Stimulated activated naive CD8-positive, alpha-beta T cell treated with anti-CD3 and anti-CD28 coated beads, Interleukin-15, amount 100 ng/mL, for 72 hours (primary cell): Measurements from ENCODE around the gene POLK.
"Not testable (repeated sequence)": the region's sequence is repeated elsewhere in the genome, so short reads cannot be mapped to it uniquely, and the experiment has no call there.

Experiments
- ATAC-seq: fragments of 150-1000 bp; cut with Tn5 transposase; 2 replicates; pipeline ENCODE4 v1.10.0; 2021; ENCODE audit warnings: mild to moderate bottlenecking, moderate library complexity
- DNase-seq, 2 donors: peaks; one replicate each; pipeline ENCODE4 v3.0.0; 2021 to 2022
- H3K27ac Mint-ChIP-seq, 2 donors: one replicate each; pipeline ENCODE4 v1.8.0; 2022; ENCODE audit warnings: mild to moderate bottlenecking in 2 of 2, mixed read lengths in 2 of 2, moderate library complexity in 2 of 2
- H3K27me3 Mint-ChIP-seq: one replicate; pipeline ENCODE4 v1.8.0; 2022; ENCODE audit warnings: mixed read lengths
- H3K4me1 Mint-ChIP-seq: one replicate; pipeline ENCODE4 v1.8.0; 2022; ENCODE audit warnings: mild to moderate bottlenecking, mixed read lengths
- H3K4me3 Mint-ChIP-seq, 2 donors: one replicate each; pipeline ENCODE4 v1.8.0; 2022; ENCODE audit warnings: mild to moderate bottlenecking in 2 of 2, mixed read lengths in 2 of 2, moderate library complexity in 1 of 2
- H3K9me3 Mint-ChIP-seq, 2 donors: one replicate each; pipeline ENCODE4 v1.8.0; 2022; ENCODE audit warnings: mixed read lengths in 2 of 2

POLK gene

DNA sequence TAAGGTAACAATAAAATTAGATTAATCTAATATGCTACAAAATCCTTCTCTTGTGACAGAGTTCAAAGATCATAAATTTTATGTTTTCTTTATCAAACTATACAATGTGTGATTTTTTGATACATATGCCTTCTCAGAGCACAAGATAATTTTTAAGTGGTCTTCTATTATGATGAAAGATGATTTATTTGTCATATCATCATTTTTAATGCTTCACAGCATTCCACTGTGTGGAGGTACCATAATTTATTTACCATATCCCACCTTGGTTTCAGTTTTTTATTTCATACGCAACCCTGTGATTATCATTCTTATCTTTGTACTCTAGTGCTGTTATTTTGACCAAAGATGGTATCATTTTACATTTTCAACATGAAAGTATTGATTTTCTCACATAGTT, 41.7 kb downstream of the POLK start:
- Mint-ChIP-seq H3K4me1 (no peaks in the 10 kb centered on the region), H3K27ac (no peak overlapping the region), H3K4me3 (no peak overlapping the region), H3K27me3 (no peaks in the 10 kb centered on the region), H3K9me3 (peaks cover 0 to 6% of the 10 kb centered on the region in 2 donors)
- ATAC-seq = no peak
- DNase-seq = no peak

DNA sequence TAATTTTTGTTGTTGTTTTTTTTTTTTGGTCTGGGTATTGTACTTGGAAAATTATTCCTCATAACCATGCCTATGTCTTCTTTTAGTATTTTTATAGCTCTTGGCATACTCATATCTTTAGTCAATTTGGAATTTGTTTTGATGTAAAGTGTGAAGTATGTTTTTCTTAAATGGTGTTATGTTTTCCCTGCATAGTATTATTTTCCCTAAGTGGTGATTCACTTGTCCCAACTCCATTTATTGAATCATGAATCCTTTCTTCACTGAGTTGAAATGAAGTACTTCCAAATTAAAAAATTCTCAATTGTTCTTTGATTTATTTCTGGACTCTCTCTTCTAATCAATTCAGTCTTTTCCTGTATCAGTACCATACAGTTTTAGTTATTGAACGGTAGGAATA, 46.5 kb downstream of the POLK start:
- H3K27ac Mint-ChIP-seq = no peak overlapping the region
- no peaks in the 10 kb centered on the region for H3K4me1 Mint-ChIP-seq
- no peak overlapping the region for H3K4me3 Mint-ChIP-seq
- ATAC-seq (no peak), DNase-seq (no peak)
- H3K27me3 Mint-ChIP-seq = no peaks in the 10 kb centered on the region
- H3K9me3 Mint-ChIP-seq = peaks cover 19 to 22% of the 10 kb centered on the region in 2 donors

DNA sequence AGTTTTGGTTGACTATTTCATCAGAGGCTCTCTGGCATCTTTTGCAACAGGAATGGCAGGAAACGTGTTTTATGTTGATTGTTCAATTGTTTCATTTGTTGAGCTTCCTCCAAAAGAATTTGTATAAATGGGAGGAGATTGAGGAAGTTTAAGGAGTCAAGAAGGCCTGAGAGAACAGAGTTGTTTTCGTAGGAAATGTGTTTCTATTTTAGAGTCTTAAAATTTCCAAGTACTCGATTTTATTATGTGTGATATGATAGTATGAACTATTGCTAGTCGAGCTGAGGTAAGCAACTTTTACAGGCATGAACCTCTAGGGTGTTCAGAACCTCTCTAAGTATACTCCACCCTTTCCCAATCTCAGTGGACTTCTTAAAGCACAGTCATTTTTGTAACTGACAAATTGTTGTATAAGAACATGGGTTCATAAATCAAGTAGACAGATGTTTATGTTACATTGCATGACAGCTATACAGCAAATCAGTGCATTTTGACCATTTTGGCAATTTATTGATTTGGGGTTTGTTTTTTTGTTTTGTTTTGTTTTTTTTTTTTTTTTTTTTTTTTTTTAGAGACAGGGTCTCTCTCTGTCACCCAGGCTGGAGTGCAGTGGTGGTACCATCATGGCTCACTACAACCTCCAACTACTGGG, 47.4 kb downstream of the POLK start:
- no peak overlapping the region for H3K27ac Mint-ChIP-seq
- H3K27me3 Mint-ChIP-seq = no peaks in the 10 kb centered on the region
- ATAC-seq (no peak), DNase-seq (no peak)
- H3K4me1 Mint-ChIP-seq = no peaks in the 10 kb centered on the region
- H3K4me3 Mint-ChIP-seq = no peak overlapping the region
- H3K9me3 Mint-ChIP-seq = peaks cover 28 to 31% of the 10 kb centered on the region in 2 donors

DNA sequence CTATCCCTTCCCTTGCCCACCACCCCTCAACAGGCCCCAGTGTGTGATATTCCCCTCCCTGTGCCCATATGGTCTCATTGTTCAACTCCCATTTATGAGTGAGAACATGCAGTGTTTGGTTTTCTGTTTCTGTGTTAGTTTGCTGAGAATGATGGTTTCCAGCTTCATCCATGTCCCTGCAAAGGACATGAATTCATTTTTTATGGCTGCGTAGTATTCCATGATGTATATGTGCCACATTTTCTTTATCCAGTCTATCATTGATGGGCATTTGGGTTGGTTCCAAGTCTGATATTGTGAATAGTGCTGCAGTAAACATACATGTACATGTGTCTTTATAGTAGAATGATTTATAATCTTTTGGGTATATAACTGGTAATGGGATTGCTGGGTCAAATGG, 49.0 kb downstream of the POLK start:
- ATAC-seq, H3K4me3 Mint-ChIP-seq, H3K27me3 Mint-ChIP-seq, H3K27ac Mint-ChIP-seq, DNase-seq: not testable (repeated sequence)
- H3K4me1 Mint-ChIP-seq = peaks cover 11% of the 10 kb centered on the region
- peaks cover 33 to 42% of the 10 kb centered on the region in 2 donors for H3K9me3 Mint-ChIP-seq

DNA sequence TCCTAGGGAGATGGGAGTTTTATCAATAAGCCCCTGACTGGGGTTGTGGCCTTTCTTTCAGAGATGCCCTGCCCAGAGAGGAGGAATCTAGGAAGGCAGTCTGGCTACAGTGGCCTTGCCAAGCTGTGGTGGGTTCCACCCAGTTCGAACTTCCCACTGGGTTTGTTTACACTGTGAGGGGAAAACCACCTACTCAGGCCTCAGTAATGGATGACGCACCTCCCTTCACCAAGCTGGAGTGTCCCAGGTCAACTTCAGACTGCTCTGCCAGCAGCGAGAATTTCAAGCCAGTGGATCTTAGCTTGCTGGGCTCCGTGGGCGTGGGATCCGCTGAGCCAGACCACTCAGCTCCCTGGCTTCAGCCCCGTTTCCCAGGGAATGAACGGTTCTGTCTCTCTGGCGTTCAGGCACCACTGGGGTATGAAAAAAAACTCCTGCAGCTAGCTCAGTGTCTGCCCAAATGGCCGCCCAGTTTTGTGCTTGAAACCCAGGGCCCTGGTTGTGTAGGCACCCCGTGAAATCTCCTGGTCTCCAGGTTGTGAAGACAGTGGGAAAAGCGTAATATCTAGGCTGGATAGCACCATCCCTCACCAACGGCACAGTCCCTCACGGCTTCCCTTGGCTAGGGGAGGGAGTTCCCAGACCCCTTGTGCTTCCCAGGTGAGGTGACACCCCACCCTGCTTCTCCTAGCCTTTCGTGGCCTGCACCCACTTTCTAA, 54.5 kb downstream of the POLK start:
- not testable (repeated sequence) for DNase-seq, H3K27me3 Mint-ChIP-seq, ATAC-seq
- peak overlapping the region; percentile 47 to 72 for H3K4me3 Mint-ChIP-seq
- peaks cover 26 to 38% of the 10 kb centered on the region in 2 donors for H3K9me3 Mint-ChIP-seq
- peak overlapping the region; percentile 90 to 95 for H3K27ac Mint-ChIP-seq
- H3K4me1 Mint-ChIP-seq = peaks cover 37% of the 10 kb centered on the region

DNA sequence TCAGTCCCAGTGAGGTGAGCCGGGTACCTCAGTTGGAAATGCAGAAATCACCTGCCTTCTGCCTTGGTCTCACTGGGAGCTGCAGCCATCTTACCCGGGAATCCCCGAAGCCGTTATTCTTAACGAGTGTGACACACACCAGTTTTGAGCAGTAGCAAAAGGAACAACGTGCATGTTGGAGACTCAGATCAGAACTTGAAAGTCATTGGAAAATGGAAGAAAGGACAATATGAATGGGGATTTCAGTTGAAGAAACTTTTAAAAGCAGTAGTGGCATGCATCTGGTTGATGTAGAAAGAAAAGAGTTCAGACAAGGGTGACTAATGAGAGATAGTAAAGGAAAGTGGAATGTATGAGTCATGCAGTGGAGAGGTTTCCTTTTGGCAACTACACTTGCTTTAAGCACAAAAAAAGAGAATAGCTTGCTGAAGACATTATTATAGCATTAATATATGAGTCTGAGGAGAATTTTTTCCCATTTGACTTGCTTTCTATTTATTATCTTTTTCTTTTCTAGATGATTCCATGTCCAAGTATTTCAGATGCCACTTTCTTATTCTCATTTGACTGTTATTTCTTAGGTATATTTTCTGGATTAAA, 55.1 kb downstream of the POLK start:
- peak; percentile 28 to 60 for DNase-seq
- H3K27me3 Mint-ChIP-seq = no peaks in the 10 kb centered on the region
- ATAC-seq = peak; percentile 95
- H3K4me3 Mint-ChIP-seq = peak overlapping the region; percentile 47 to 72
- peaks cover 37% of the 10 kb centered on the region for H3K4me1 Mint-ChIP-seq
- peak overlapping the region; percentile 95 for H3K27ac Mint-ChIP-seq
- peaks cover 23 to 37% of the 10 kb centered on the region in 2 donors for H3K9me3 Mint-ChIP-seq

- H3K27me3 Mint-ChIP-seq = no peaks in the 10 kb centered on the region
- no peak for DNase-seq
- peak; percentile 64 for ATAC-seq
- peaks cover 15 to 28% of the 10 kb centered on the region in 2 donors for H3K9me3 Mint-ChIP-seq
- H3K4me1 Mint-ChIP-seq = peaks cover 37% of the 10 kb centered on the region
- peak overlapping the region; percentile 95 for H3K27ac Mint-ChIP-seq
- H3K4me3 Mint-ChIP-seq = peak overlapping the region; percentile 6 to 63
Measured at GRCh38 chr5:75567710-75568109, 56.0 kb downstream of the POLK start.

GRCh38 chr5:75568202-75568601, 56.5 kb downstream of the POLK start:
- Mint-ChIP-seq H3K4me1 (peaks cover 37% of the 10 kb centered on the region), H3K27me3 (no peaks in the 10 kb centered on the region), H3K9me3 (peaks cover 11 to 23% of the 10 kb centered on the region in 2 donors), H3K27ac (peak overlapping the region in 1 of 2 donors; percentile 49), H3K4me3 (no peak overlapping the region)
- ATAC-seq (no peak), DNase-seq (no peak)

- DNase-seq = no peak
- no peak for ATAC-seq
- H3K27ac Mint-ChIP-seq = no peak overlapping the region
- peaks cover 25% of the 10 kb centered on the region for H3K4me1 Mint-ChIP-seq
- no peaks in the 10 kb centered on the region for H3K9me3 Mint-ChIP-seq
- no peaks in the 10 kb centered on the region for H3K27me3 Mint-ChIP-seq
- no peak overlapping the region for H3K4me3 Mint-ChIP-seq
Measured at GRCh38 chr5:75571547-75571946, 59.9 kb downstream of the POLK start.

GRCh38 chr5:75574791-75575190, 63.1 kb downstream of the POLK start:
- H3K4me3 Mint-ChIP-seq = no peak overlapping the region
- H3K27me3 Mint-ChIP-seq = no peaks in the 10 kb centered on the region
- ATAC-seq (no peak), DNase-seq (no peak)
- H3K4me1 Mint-ChIP-seq = peaks cover 8% of the 10 kb centered on the region
- no peaks in the 10 kb centered on the region for H3K9me3 Mint-ChIP-seq
- no peak overlapping the region for H3K27ac Mint-ChIP-seq

DNA sequence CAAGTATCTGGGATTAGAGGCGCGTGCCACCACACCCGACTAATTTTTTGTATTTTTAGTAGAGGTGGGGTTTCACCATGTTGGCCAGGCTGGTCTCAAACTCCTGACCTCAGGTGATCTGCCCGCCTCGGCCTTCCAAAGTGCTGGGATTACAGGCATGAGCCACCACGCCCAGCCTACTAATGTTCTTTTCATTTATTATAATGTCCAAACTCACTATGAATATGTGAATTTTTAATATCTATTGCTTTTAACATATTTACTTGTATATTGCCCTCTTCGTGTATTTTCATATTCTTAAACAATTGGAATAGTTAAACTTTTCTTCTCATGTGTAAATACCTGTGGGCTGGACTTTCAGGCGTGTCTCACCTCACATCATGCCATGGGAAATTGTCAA, 66.6 kb downstream of the POLK start:
- H3K27me3 Mint-ChIP-seq, H3K4me1 Mint-ChIP-seq, H3K4me3 Mint-ChIP-seq, ATAC-seq, DNase-seq, H3K9me3 Mint-ChIP-seq: not testable (repeated sequence)
- peak overlapping the region in 1 of 2 donors; percentile 6 for H3K27ac Mint-ChIP-seq

DNA sequence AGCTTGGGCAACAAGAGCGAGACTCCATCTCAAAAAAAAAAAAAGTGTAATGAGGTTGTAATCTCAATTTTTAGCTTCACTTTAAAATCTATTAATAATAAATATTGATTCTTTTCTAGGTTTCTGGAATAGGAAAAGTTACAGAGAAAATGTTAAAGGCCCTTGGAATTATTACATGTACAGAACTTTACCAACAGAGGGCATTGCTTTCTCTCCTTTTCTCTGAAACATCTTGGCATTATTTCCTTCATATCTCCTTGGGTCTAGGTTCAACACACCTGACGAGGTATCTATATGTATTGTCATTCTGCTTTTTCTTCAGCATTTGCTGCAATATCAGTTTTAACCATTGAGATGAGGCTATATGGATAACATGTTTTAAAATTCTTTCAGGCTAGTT, 73.0 kb downstream of the POLK start:
- no peaks in the 10 kb centered on the region for H3K4me1 Mint-ChIP-seq
- no peaks in the 10 kb centered on the region for H3K27me3 Mint-ChIP-seq
- no peak for DNase-seq
- ATAC-seq = no peak
- H3K4me3 Mint-ChIP-seq = no peak overlapping the region
- H3K27ac Mint-ChIP-seq = no peak overlapping the region
- no peaks in the 10 kb centered on the region for H3K9me3 Mint-ChIP-seq

- no peak for DNase-seq
Measured at GRCh38 chr5:75588666-75589065, 77.0 kb downstream of the POLK start.

DNA sequence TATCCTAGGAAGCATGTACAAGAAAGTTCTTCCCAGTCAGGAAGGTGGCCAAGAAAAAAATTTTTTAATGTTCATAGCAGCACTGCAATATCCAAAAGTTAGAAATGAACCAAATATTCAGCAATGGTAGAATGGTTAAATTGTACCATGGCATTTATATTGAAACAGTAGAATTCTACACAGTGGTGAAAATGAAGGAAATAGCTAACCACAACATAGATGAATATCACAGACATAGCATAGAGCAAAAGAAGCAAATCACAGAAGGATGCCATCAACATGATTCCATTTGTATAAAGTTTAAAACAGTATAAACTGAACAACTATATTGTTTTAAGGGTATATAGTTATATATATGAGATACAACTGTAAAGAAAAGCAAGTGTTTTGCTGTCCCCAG, 88.8 kb downstream of the POLK start:
- H3K4me1 Mint-ChIP-seq = no peaks in the 10 kb centered on the region
- H3K4me3 Mint-ChIP-seq = no peak overlapping the region
- DNase-seq (no peak), ATAC-seq (no peak)
- H3K9me3 Mint-ChIP-seq = no peaks in the 10 kb centered on the region
- no peaks in the 10 kb centered on the region for H3K27me3 Mint-ChIP-seq
- H3K27ac Mint-ChIP-seq = no peak overlapping the region

More at GRCh38 chr5:75588666-75589065, 77.0 kb downstream of the POLK start:
- Mint-ChIP-seq H3K4me1 (no peaks in the 10 kb centered on the region), H3K27ac (no peak overlapping the region), H3K27me3 (no peaks in the 10 kb centered on the region), H3K9me3 (no peaks in the 10 kb centered on the region), H3K4me3 (no peak overlapping the region)
- no peak for ATAC-seq

GRCh38 chr5:75601567-75601966, 89.9 kb downstream of the POLK start:
- Mint-ChIP-seq H3K4me1 (no peaks in the 10 kb centered on the region), H3K27me3 (no peaks in the 10 kb centered on the region), H3K9me3 (no peaks in the 10 kb centered on the region), H3K4me3 (no peak overlapping the region), H3K27ac (no peak overlapping the region)
- ATAC-seq (no peak), DNase-seq (no peak)

DNA sequence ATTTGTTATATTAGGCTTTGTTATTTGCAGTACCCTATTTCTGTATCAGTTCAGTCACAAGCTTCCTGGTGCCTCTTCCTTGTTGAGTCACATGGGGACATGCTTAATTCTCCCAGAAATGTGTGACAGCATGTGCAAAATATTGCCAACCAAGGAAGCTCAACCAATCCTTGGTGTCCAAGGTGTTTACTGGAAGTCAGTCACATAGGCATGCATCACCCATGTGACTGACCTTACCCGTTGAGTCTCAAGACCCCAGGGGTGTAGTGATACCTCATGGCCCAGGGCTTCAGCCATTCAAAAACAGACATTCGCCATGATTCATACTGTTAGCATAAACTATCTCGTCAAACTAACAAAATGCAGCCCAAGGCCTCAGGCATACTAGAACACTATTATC, 90.3 kb downstream of the POLK start:
- no peak overlapping the region for H3K4me3 Mint-ChIP-seq
- no peak for ATAC-seq
- no peak for DNase-seq
- H3K27ac Mint-ChIP-seq = no peak overlapping the region
- no peaks in the 10 kb centered on the region for H3K27me3 Mint-ChIP-seq
- no peaks in the 10 kb centered on the region for H3K4me1 Mint-ChIP-seq
- H3K9me3 Mint-ChIP-seq = no peaks in the 10 kb centered on the region
